KMS-11 (cell line): ENCODE data around the gene KLHL5.

ENCODE experiments used
- H2AFZ ChIP-seq: fragments of 200-600 bp; sonication (generic); 2 replicates; pipeline ENCODE4 v1.6.1; 2016; ENCODE audit warnings: antibody characterized with exemption, mixed run types, low read depth
- H3K27ac ChIP-seq: fragments of 200-600 bp; sonication (generic); 2 replicates; pipeline ENCODE4 v1.6.1; 2016; ENCODE audit warnings: mild to moderate bottlenecking, mixed run types
- H3K27me3 ChIP-seq: fragments of 200-600 bp; sonication (generic); 2 replicates; pipeline ENCODE4 v1.6.1; 2017; ENCODE audit warnings: mild to moderate bottlenecking, low read depth, mixed run types, moderate library complexity; ENCODE audit not compliant: insufficient read depth
- H3K36me3 ChIP-seq: fragments of 200-600 bp; sonication (generic); 2 replicates; pipeline ENCODE4 v1.6.1; 2017; ENCODE audit warnings: mild to moderate bottlenecking, mixed run types; ENCODE audit not compliant: insufficient read depth
- H3K4me1 ChIP-seq: fragments of 200-600 bp; sonication (generic); 2 replicates; pipeline ENCODE4 v1.6.1; 2016; ENCODE audit warnings: mild to moderate bottlenecking, low read depth, mixed run types; ENCODE audit not compliant: poor library complexity, severe bottlenecking
- H3K4me2 ChIP-seq: fragments of 200-600 bp; sonication (generic); 2 replicates; pipeline ENCODE4 v1.7.0; 2016; ENCODE audit warnings: mild to moderate bottlenecking, mixed run types
- H3K4me3 ChIP-seq: fragments of 200-600 bp; sonication (generic); IDR thresholded peaks from 2 replicates; pipeline ENCODE4 v1.6.1; 2017; ENCODE audit warnings: low read depth, low read length, mixed read lengths; ENCODE audit not compliant: insufficient read depth
- H3K79me2 ChIP-seq: fragments of 200-600 bp; sonication (generic); 2 replicates; pipeline ENCODE4 v1.6.1; 2016; ENCODE audit warnings: low read depth, mixed run types; ENCODE audit not compliant: insufficient read depth
- H3K9ac ChIP-seq: fragments of 200-600 bp; sonication (generic); 2 replicates; pipeline ENCODE4 v1.6.1; 2016; ENCODE audit warnings: mild to moderate bottlenecking, mixed run types
- H4K20me1 ChIP-seq: fragments of 200-600 bp; sonication (generic); 2 replicates; pipeline ENCODE4 v1.6.1; 2016; ENCODE audit warnings: mild to moderate bottlenecking, mixed run types; ENCODE audit not compliant: insufficient read depth
- CTCF ChIP-seq: fragments of 200-600 bp; sonication (generic); conservative IDR thresholded peaks from 2 replicates; pipeline ENCODE4 v1.6.1; 2017; ENCODE audit warnings: low read depth, mild to moderate bottlenecking, antibody characterized with exemption, low read length, moderate library complexity, mixed read lengths

The KLHL5 gene

GRCh38 chr4:39078829-39079228 lies 16.8 kb downstream of the KLHL5 start:
- no peaks in the 10 kb centered on the region for H4K20me1 ChIP-seq
- H3K27ac ChIP-seq, result no peak overlapping the region
- H3K4me1 ChIP-seq, result no peaks in the 10 kb centered on the region
- no peak for TF ChIP-seq CTCF
- H3K9ac ChIP-seq, result no peak overlapping the region
- H2AFZ ChIP-seq, result no peak overlapping the region
- no peak overlapping the region for H3K4me2 ChIP-seq
- H3K36me3 ChIP-seq, result no peaks in the 10 kb centered on the region
- no peaks in the 10 kb centered on the region for H3K27me3 ChIP-seq
- H3K4me3 ChIP-seq, result no peak overlapping the region
- no peaks in the 10 kb centered on the region for H3K79me2 ChIP-seq

- H3K4me2 ChIP-seq, result no peak overlapping the region
- H3K9ac ChIP-seq, result no peak overlapping the region
- H4K20me1 ChIP-seq, result no peaks in the 10 kb centered on the region
- no peaks in the 10 kb centered on the region for H3K4me1 ChIP-seq
- no peaks in the 10 kb centered on the region for H3K79me2 ChIP-seq
- H3K4me3 ChIP-seq, result no peak overlapping the region
- H3K27me3 ChIP-seq, result no peaks in the 10 kb centered on the region
- TF ChIP-seq CTCF, result no peak
- H2AFZ ChIP-seq, result no peak overlapping the region
- no peak overlapping the region for H3K27ac ChIP-seq
- no peaks in the 10 kb centered on the region for H3K36me3 ChIP-seq
These were observed 21.1 kb downstream of the KLHL5 start for GRCh38 chr4:39083164-39083563.

GRCh38 chr4:39085891-39086290 lies 23.9 kb downstream of the KLHL5 start:
- no peak overlapping the region for H3K9ac ChIP-seq
- H3K4me2 ChIP-seq, result no peak overlapping the region
- H3K4me1 ChIP-seq, result no peaks in the 10 kb centered on the region
- no peak overlapping the region for H3K4me3 ChIP-seq
- H3K36me3 ChIP-seq, result no peaks in the 10 kb centered on the region
- no peaks in the 10 kb centered on the region for H4K20me1 ChIP-seq
- no peak overlapping the region for H2AFZ ChIP-seq
- H3K79me2 ChIP-seq, result no peaks in the 10 kb centered on the region
- no peaks in the 10 kb centered on the region for H3K27me3 ChIP-seq
- TF ChIP-seq CTCF, result no peak
- H3K27ac ChIP-seq, result no peak overlapping the region

- Histone ChIP-seq H3K4me1 (no peaks in the 10 kb centered on the region), H3K9ac (no peak overlapping the region), H2AFZ (no peak overlapping the region), H3K79me2 (no peaks in the 10 kb centered on the region), H3K27ac (no peak overlapping the region), H4K20me1 (no peaks in the 10 kb centered on the region), H3K4me2 (no peak overlapping the region), H3K27me3 (no peaks in the 10 kb centered on the region), H3K36me3 (no peaks in the 10 kb centered on the region), H3K4me3 (no peak overlapping the region)
- TF ChIP-seq CTCF, result no peak
These were observed 34.8 kb downstream of the KLHL5 start for GRCh38 chr4:39096847-39097246.

GRCh38 chr4:39097290-39097689 lies 35.3 kb downstream of the KLHL5 start:
- Histone ChIP-seq H3K27me3 (no peaks in the 10 kb centered on the region), H2AFZ (no peak overlapping the region), H3K4me2 (no peak overlapping the region), H3K36me3 (no peaks in the 10 kb centered on the region), H3K79me2 (no peaks in the 10 kb centered on the region), H3K9ac (no peak overlapping the region), H3K27ac (no peak overlapping the region), H3K4me1 (no peaks in the 10 kb centered on the region), H4K20me1 (no peaks in the 10 kb centered on the region), H3K4me3 (no peak overlapping the region)
- no peak for TF ChIP-seq CTCF
